Caco-2 (cell line): ENCODE data around the gene IL31. TPM values are rescaled to one million over a fixed set of nuclear protein-coding genes. Genes with fewer than 3 reads are reported as not detected.

Experiments used
- BruUV-seq: library from RNA; stranded (reverse); fragments of 400-500 nt; replicated peaks from 2 replicates; lab custom pipeline; 2021; lab: Mats Ljungman, UMichigan
- CTCF ChIA-PET: fragments of 300-600 bp; sonication (Branson Sonifier 250); formaldehyde crosslinking; loops from one replicate; lab custom pipeline; 2022; ENCODE audit warnings: antibody characterized with exemption; lab: Charles Lee
- POLR2A ChIA-PET: fragments of 300-600 bp; sonication (Branson Sonifier 250); formaldehyde crosslinking; loops from one replicate; lab custom pipeline; 2022; ENCODE audit warnings: antibody characterized with exemption; lab: Charles Lee
- DNase-seq, 2 experiments: peaks; one replicate each; pipeline versions ENCODE4 v3.0.0 to v3.0.0-alpha.2; 2020 to 2022
- H3K27me3 ChIP-seq: replicated peaks from 2 replicates; pipeline ENCODE4 v1.6.0; 2011; ENCODE audit warnings: low read length; ENCODE audit not compliant: control insufficient read depth, insufficient read depth
- H3K36me3 ChIP-seq: 2 replicates; pipeline ENCODE4 v1.5.1; 2011; ENCODE audit warnings: low read length; ENCODE audit not compliant: control insufficient read depth, insufficient read depth
- H3K4me1 ChIP-seq: fragments of 250-450 bp; sonication (Bioruptor Pico); 2 replicates; pipeline ENCODE4 v1.5.1; 2020; ENCODE audit warnings: mild to moderate bottlenecking
- H3K4me3 ChIP-seq: 2 replicates; pipeline ENCODE4 v1.5.1; 2011; ENCODE audit warnings: low read depth, mild to moderate bottlenecking, control low read depth, low read length
- H3K9me3 ChIP-seq: fragments of 250-450 bp; sonication (Bioruptor Pico); 2 replicates; pipeline ENCODE4 v1.5.1; 2020; ENCODE audit warnings: mild to moderate bottlenecking, moderate library complexity
- H3K27ac Mint-ChIP-seq: one replicate; pipeline ENCODE4 v1.8.0; 2022; ENCODE audit warnings: mixed read lengths; ENCODE audit not compliant: unreplicated experiment
- H3K27me3 Mint-ChIP-seq: one replicate; pipeline ENCODE4 v1.8.0; 2022; ENCODE audit warnings: mixed read lengths; ENCODE audit not compliant: insufficient read depth, unreplicated experiment
- H3K36me3 Mint-ChIP-seq: one replicate; pipeline ENCODE4 v1.8.0; 2022; ENCODE audit warnings: mild to moderate bottlenecking, mixed read lengths; ENCODE audit not compliant: insufficient read depth, unreplicated experiment
- H3K4me1 Mint-ChIP-seq: one replicate; pipeline ENCODE4 v1.8.0; 2022; ENCODE audit warnings: low read depth, mixed read lengths; ENCODE audit not compliant: unreplicated experiment
- H3K4me3 Mint-ChIP-seq: one replicate; pipeline ENCODE4 v1.8.0; 2022; ENCODE audit warnings: mild to moderate bottlenecking, moderate library complexity, mixed read lengths; ENCODE audit not compliant: unreplicated experiment
- H3K9me3 Mint-ChIP-seq: one replicate; pipeline ENCODE4 v1.8.0; 2022; ENCODE audit warnings: mixed read lengths; ENCODE audit not compliant: unreplicated experiment
- CTCF ChIP-seq, 2 experiments: fragments of 200-600 bp in 1 of 2; IDR thresholded peaks; 1 replicate in 1 of 2; 2 replicates in 1 of 2; pipeline versions ENCODE4 v1.5.1 to v1.8.0; 2011 to 2022; ENCODE audit warnings: antibody characterized with exemption in 1 of 2, control low read depth in 1 of 2, inconsistent platforms in 1 of 2, low read depth in 1 of 2, low read length in 1 of 2, mild to moderate bottlenecking in 1 of 2, moderate library complexity in 1 of 2; ENCODE audit not compliant: insufficient read depth in 1 of 2, severe bottlenecking in 1 of 2, unreplicated experiment in 1 of 2
- intact Hi-C: fragments of 100-400 bp; cut with micrococcal nuclease; formaldehyde crosslinking; loops from one replicate; pipeline ENCODE4 v1.10.0; 2022; ENCODE audit not compliant: unreplicated experiment
- total RNA-seq: library from RNA; stranded (reverse); gene quantifications from 2 replicates; pipeline ENCODE4 v1.2.3, GENCODE V29; 2022

IL31 gene
- total RNA-seq, 1 experiment from 2014 or later, result not detected

GRCh38 chr12:122166422-122167349 lies 7.3 kb downstream of the IL31 start:
- CTCF ChIA-PET, result interaction anchor here (0.6 kb wide), 1 partner anchor 60 kb away, joined by 3 read pairs; no protein-coding TSS in a partner anchor

GRCh38 chr12:122162976-122163375 lies 11.0 kb downstream of the IL31 start:
- H3K9me3 ChIP-seq, result no peaks in the 10 kb centered on the region
- H3K4me1 Mint-ChIP-seq, result no peaks in the 10 kb centered on the region
- BruUV-seq, result no TSS peak
- no peaks in the 10 kb centered on the region for H3K36me3 Mint-ChIP-seq
- no peak overlapping the region for H3K27ac Mint-ChIP-seq
- POLR2A ChIA-PET, result no interaction called here
- no peak for DNase-seq
- intact Hi-C loops, result no loop called here
- H3K27me3 Mint-ChIP-seq, result no peaks in the 10 kb centered on the region
- H3K4me3 ChIP-seq, result no peak overlapping the region
- CTCF ChIA-PET, result interaction anchor here (0.6 kb wide), 1 partner anchor 31 kb away, joined by 4 read pairs; no protein-coding TSS in a partner anchor
- H3K4me1 ChIP-seq, result no peaks in the 10 kb centered on the region; the same call in 1 of the 2 replicates
- no peak overlapping the region for H3K4me3 Mint-ChIP-seq
- no peaks in the 10 kb centered on the region for H3K9me3 Mint-ChIP-seq
- H3K27me3 ChIP-seq, result no peaks in the 10 kb centered on the region
- H3K36me3 ChIP-seq, result no peaks in the 10 kb centered on the region
- no peak for TF ChIP-seq CTCF (IDR thresholded peaks at IDR 0.05; ENCODE audit: insufficient read depth in 1 of 2, low read depth in 1 of 2, low read length in 1 of 2, severe bottlenecking in 1 of 2, unreplicated experiment in 1 of 2)

More at GRCh38 chr12:122166422-122167349, 7.3 kb downstream of the IL31 start:
- intact Hi-C loops, result no loop called here
- TF ChIP-seq CTCF (IDR thresholded peaks at IDR 0.05; ENCODE audit: insufficient read depth in 1 of 2, low read depth in 1 of 2, low read length in 1 of 2, severe bottlenecking in 1 of 2, unreplicated experiment in 1 of 2), result no peak
- POLR2A ChIA-PET, result no interaction called here
- H3K4me3 Mint-ChIP-seq, result no peak overlapping the region
- no peaks in the 10 kb centered on the region; the same call in 1 of the 2 replicates for H3K4me1 ChIP-seq
- no peaks in the 10 kb centered on the region for H3K36me3 ChIP-seq
- H3K27ac Mint-ChIP-seq, result no peak overlapping the region
- no peaks in the 10 kb centered on the region for H3K4me1 Mint-ChIP-seq
- no peaks in the 10 kb centered on the region for H3K9me3 Mint-ChIP-seq
- no peaks in the 10 kb centered on the region for H3K9me3 ChIP-seq
- H3K4me3 ChIP-seq, result no peak overlapping the region
- no peaks in the 10 kb centered on the region for H3K27me3 Mint-ChIP-seq
- no TSS peak for BruUV-seq
- no peaks in the 10 kb centered on the region for H3K36me3 Mint-ChIP-seq
- no peak for DNase-seq
- H3K27me3 ChIP-seq, result no peaks in the 10 kb centered on the region

DNA sequence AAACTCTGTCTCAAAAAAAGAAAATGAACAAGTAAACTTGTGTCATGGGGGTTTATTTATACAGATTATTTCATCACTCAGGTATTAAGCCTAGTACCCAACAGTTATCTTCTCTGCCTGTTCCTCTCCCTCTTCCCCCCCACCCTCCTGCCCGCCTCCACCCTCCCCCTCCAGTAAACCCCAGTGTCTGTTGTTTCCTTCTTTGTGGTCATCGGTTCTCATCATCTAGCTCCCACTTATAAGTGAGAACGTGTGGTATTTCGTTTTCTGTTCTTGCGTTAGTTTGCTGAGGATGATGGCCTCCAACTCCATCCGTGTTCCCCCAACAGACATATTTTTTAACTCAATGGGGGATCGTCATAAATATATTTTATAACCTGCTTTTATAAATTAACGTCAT lies 12.3 kb downstream of the IL31 start:
- no peaks in the 10 kb centered on the region for H3K27me3 Mint-ChIP-seq
- H3K27ac Mint-ChIP-seq, result no peak overlapping the region
- Histone ChIP-seq H3K4me1 (no peaks in the 10 kb centered on the region), H3K36me3 (no peaks in the 10 kb centered on the region), H3K4me3 (no peak overlapping the region), H3K27me3 (no peaks in the 10 kb centered on the region), H3K9me3 (no peaks in the 10 kb centered on the region)
- CTCF ChIA-PET, result interaction anchor here (0.7 kb wide), 1 partner anchor 31 kb away, joined by 3 read pairs; no protein-coding TSS in a partner anchor
- no peaks in the 10 kb centered on the region for H3K9me3 Mint-ChIP-seq
- H3K4me3 Mint-ChIP-seq, result no peak overlapping the region
- POLR2A ChIA-PET, result no interaction called here
- intact Hi-C loops, result no loop called here
- no peak for DNase-seq
- no peaks in the 10 kb centered on the region for H3K36me3 Mint-ChIP-seq
- no peaks in the 10 kb centered on the region for H3K4me1 Mint-ChIP-seq
- no peak for TF ChIP-seq CTCF (IDR thresholded peaks at IDR 0.05; ENCODE audit: insufficient read depth in 1 of 2, low read depth in 1 of 2, low read length in 1 of 2, severe bottlenecking in 1 of 2, unreplicated experiment in 1 of 2)
- BruUV-seq, result no TSS peak
